ENCODE data around the gene AUTS2.

The AUTS2 gene

DNA sequence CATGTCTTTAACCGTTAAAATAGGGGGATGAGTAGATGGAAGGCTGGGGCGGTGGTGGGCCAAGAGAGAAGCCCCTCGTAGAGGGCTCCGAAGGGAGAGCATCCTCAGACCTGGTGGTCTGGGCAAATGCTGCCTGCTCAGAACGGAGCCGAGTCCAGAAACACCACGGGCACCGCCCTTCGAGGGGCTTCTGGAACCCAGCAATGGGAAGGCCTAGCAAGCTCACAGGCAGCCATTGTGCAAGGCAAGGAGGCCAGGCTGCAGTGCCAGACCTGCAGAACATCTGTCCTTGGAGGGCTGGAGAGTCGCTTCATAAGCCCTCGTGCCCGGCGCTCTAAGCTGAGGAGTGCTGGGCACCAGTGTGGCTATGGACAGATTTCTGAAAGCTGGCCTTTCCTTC is 889.6 kb downstream of the AUTS2 start:
- FAIRE-seq (no peak), DNase-seq (ENCODE audit: insufficient read length, low spot score) (no peak)

DNA sequence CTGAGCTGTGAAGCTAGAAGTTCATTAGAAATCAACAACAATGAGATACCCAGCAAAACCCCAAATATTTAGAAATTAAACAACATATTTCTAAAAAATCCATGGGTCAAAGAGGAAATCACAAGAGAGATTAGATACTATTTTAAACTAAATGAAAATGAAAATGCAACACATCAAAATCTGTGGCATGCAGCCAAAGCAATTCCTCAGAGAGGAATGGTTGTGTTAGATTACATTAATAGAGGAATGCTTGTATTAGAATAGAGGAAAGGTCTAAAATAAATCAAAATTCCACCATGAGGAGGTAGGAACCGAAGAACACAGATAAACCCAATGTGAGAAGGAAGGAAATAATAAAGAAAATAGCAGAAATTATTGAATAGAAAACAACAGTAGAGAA is 891.5 kb downstream of the AUTS2 start:
- DNase-seq (ENCODE audit: insufficient read length, low spot score) (no peak), FAIRE-seq (no peak)

DNA sequence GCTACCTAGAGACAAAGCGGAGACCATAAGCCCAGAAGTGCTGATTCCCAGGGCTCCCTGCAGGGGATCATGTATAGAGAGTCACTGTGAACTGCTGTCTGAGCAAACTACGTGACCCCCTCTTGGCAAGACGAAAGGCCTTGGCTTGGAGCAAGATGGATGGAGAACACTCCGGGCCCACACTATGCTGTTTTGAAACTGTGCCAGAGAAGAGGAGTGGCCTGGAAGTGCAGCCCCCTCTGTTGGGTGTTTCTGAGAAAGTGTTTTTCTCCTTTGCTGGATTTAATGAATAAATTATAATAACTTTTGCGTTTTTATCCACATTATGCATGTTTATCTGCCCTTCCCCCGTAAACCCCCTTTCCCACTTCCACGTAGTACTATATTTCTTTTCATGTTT is 894.4 kb downstream of the AUTS2 start:
- no peak for DNase-seq (ENCODE audit: insufficient read length, low spot score)
- FAIRE-seq, result no peak

DNA sequence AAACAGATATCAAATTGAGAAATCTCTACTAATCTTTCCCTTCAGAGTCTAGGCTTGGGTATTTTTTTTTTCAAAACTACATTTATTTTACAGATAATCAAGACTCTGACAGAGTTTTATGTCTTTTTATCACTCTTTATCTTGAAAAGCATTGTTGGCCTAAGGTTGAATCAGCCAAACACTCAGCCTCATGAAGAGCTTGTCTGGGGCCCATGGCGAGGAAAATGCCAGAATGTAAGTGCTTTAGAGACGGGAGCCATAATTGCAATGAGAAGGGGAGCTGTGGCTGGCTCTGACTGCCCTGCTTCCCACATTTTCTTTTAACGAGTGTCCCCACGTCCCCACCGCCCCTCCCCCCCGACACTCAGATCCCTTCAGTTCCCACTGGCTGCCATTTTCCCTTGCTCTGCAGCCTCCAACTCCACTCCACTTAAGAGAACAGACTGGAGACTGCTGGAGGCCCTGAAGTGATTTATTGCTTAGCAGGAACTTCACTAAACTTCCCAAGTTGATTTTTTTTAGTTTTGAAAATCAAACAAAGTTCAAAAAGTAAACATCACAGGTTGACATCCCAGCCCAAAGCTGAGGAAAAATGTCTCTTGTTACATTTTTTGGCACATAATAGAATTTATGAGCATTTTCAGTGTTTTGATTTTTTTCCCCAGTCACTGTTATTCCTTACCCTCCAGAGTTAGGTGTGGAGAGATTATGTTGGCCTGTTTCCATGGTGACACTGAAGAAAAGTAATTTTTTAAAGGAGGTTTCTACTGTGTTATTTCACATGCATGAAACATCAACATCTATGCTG is 896.2 kb downstream of the AUTS2 start:
- DNase-seq (ENCODE audit: insufficient read length, low spot score) (no peak), FAIRE-seq (no peak)

DNA sequence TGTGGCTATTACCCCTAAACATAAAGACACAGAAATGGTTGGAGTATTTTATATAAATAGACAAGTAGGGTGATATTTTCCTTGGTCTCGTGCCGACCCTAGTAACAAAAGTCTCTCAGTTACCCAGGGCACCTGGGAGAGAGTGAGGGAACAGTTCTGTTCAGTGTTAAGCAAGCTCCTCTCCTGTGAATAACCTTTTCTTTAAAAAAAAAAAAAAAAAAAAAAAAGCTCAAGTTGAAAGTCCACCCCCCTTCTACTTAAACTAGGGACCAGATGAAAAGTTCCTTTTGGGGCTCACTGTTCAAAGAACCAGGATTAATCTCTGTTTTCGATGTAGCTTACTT is 896.7 kb downstream of the AUTS2 start:
- no peak for DNase-seq (ENCODE audit: insufficient read length, low spot score)
- FAIRE-seq, result no peak

DNA sequence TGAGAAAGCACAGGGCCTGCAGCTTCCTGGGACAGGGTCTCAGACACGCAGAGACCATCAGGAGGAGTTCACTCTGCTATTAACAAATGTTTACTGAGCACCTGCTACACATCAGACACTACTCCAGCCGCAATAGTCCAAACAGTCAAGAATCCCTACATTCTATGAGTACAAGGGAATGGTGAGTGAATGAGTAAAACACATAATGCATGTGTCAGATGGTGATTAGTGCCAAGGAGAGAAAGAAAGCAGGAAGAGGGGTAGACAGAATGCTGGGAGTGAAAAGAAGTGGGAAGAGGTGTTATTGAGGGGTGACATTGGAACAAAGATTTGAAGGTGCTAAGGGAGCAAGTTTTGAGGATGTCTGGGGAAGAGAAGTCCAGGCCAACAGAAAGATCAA is 899.5 kb downstream of the AUTS2 start:
- FAIRE-seq (no peak), DNase-seq (ENCODE audit: insufficient read length, low spot score) (no peak)

DNA sequence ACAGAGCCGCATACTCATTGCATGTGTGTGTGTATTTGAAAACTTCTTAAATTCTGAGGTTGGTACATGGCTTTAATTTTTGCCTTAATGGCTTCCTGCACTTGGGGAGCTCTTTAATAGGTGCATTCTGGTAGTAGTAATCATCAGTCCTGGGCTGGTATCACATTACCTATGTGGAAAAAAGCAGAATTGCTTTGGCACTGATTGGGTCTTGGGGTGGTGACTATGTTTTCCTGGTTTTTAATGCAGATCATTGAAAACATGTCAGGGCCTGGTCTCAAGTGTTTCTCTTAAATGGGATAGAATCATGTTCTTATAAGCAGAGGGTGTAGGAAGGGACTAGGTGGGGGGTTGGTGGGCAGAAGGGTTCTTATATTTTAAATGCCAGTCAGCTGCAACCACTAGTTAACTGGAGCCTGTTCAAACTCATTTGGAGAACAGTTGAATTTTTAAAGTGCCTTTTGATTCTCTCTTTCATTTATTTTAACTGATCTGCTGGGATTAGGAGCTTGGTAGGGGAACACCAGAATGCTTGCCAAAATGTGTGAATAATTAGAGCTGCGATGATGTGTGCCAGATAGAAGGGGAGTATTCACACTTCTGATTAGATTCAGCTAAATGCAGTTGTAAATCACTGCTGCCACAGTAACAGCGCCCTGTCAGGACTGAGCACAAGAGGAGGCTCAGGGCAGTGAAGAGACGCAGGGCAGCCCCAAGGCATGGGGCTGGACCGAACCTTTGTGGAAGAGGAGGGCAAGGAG is 900.1 kb downstream of the AUTS2 start:
- FAIRE-seq (no peak), DNase-seq (ENCODE audit: insufficient read length, low spot score) (no peak)

DNA sequence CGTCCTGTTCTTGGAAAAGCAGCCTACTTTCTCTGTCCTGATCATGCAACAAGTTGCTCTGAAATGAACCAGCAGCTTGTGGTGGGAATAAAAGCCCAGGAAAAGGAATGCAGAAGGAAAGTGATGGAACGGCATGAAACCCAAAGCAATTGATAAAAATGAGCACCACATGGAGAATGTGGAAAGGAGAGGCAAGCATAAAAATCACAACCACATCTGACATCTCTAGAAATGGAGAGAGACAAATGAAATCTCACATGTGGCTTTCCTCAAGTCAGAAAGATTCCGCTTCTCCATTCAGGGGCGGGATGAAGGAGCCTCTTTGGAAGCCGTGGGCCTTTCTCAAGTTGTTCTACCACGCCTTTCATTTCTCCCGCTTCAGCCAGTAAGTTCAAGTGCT is 902.0 kb downstream of the AUTS2 start:
- FAIRE-seq (no peak), DNase-seq (ENCODE audit: insufficient read length, low spot score) (no peak)

DNA sequence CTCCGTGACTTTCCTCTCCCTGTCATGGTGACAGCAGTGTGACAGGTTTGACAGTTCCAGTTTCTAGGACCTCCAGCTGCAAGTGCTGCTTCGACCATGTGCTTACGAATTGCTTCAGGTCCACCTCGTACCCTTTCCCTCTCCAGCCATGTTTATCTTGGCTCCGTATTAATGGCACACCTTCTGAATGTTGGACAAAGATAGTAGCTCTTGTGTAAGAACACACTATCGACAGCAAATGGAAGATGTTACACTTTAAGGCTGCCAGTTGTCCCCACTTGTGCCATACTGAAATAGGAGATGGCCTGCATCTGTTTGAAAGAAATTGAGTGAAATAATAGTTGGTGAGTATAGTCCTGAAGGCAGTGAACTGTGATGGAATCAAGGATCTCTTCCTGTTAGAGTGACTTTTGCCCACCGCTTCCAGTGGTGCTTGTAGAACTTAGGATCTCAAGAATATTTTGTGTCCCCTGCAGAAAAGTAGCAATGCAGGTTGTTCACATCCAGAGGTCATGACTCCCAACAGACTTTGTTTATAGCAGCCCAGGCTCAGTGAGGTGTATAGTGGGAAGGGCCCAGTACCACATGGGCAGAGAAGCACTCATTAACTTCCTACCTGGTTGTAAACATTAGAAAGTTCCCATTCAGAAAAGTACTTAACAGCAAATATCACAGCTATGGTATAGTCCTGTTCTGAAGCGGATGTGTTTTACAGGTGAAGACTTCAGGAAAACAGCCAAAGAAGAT is 904.0 kb downstream of the AUTS2 start:
- DNase-seq (ENCODE audit: insufficient read length, low spot score) (no peak), FAIRE-seq (no peak)

DNA sequence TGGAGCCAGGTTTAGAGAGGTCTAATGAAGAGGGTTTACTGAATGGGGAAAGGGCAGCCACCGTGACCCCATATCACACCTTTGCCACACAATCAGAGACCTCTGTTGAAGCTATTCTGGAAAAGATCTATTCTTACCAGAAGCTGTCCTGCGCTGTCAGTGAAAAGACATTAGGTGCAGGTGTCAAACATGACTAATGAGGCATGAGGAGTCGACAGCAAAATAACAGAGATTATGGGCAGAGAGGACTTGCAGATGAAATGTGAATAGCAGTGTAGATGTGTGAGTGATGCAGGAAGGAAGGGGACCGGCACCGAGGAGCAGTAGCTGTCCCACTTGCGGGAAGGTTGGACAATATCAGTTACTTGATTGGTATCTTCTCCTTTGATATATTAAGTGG is 906.0 kb downstream of the AUTS2 start:
- DNase-seq (ENCODE audit: insufficient read length, low spot score), result no peak
- FAIRE-seq, result no peak

DNA sequence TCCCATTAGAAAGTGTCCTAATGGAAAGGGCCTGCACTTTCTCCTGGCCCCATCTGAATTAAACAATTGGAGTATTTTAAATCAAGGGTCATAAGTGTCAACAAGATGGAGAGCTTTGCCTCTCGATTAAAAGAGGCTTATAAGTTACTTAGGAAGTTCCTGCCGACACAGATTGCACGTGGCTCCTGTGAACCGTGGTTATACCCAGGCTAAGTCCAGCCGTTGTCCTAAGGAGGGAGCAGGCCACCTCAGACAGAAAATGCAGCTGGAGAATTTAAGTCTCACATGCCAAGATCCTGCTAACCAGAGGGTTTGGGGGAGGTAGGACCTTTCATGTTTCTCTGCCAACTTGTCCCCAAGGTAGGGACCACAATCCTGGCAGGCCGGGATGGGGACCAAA is 907.2 kb downstream of the AUTS2 start:
- DNase-seq (ENCODE audit: insufficient read length, low spot score) (no peak), FAIRE-seq (no peak)

DNA sequence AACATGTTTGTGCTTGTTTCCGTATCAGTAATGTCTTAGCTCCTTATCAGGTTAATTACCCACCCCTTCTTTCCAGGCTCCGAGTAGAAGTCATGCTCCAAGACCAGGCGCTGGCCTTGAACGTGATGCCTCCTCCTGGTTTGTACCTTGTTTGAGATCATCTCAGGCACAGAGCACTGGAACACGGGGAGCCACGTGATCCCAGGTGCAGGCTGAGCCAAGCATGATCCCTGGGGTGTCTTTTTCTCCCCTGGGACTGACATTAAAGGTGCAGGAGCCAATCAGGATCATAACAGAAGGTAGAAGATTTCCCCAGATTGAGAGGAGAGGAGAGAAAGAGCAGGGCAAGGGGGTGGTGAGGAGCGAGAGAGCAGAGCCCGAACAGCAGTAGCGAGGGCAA is 907.6 kb downstream of the AUTS2 start:
- FAIRE-seq (no peak), DNase-seq (ENCODE audit: insufficient read length, low spot score) (no peak)

DNA sequence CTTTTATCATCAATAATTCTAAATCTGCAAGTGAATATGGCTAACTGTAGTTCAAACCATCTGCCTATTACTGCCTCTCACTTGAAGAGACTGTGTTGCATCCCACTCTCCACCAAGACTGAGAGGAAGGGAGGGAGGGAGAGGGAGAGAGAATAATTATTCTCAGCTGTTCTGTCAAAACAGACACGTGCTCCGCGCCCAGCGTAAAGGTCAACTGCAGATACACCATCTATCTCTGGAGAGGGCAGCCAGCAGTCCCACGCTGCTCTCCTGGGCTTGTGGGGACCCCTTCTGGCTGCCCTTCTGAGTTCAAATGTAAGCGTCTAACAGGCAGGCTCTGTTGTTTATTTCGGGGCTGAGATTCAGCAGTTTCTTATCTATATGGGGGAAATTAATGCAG is 908.2 kb downstream of the AUTS2 start:
- DNase-seq (ENCODE audit: insufficient read length, low spot score), result no peak
- FAIRE-seq, result no peak

DNA sequence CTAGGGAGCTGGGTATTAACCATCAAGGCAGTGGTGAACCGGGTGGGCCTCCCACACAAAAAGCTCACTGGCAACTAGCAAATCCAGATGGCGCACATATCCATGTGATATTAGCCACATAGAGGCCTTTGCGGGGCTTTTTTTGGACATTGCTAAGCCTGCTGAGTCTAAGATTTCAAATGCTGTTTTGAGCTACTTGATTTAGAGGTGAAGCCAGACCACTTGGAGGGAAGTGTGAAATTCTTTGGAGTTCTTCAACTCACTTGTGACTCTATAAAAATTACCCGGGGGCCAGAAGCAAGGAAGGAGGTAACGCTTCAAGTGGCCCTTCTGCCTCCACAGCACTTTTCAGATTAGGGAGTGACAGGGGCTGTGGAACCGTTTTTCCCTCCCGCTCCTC is 913.9 kb downstream of the AUTS2 start:
- DNase-seq (ENCODE audit: insufficient read length, low spot score) (no peak), FAIRE-seq (no peak)

DNA sequence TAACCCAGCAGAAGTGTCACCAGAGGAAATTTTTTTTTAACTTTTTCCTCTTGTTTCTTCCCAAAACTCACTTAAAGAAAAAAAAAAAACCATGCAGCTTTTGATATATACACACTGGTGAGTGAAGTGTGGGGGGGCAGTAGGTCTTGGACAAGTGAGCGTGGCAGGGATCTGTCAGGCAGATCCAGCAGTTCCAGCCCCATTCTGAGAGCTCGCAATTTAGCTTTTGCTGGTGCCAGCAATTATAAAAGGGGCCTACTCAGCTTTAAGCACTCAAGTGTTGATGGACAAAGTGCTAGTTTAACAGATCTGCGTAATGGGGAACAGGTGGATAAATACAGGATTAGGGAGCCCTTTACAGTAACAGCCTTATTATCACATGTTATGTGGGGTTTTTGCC is 914.5 kb downstream of the AUTS2 start:
- FAIRE-seq (no peak), DNase-seq (ENCODE audit: insufficient read length, low spot score) (no peak)

DNA sequence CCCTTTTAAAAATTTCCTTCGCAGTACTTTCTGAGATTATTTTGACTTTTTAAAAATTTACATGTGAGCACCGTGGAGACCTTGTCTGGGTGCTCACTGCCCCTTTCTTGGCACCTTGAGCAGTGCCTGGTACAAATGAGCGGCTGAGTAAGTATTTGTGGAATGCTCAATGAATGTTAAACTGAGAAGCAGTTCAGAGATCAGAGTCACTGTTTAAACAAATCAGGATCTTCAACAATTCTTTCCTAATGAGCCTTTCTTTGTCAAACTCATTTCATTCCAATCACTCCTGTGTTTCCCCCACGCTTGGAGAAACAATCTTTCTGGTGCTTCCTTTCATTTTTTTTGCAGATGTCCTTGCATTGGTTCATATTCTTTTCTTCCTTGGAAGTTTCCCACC is 922.3 kb downstream of the AUTS2 start:
- FAIRE-seq, result no peak

DNA sequence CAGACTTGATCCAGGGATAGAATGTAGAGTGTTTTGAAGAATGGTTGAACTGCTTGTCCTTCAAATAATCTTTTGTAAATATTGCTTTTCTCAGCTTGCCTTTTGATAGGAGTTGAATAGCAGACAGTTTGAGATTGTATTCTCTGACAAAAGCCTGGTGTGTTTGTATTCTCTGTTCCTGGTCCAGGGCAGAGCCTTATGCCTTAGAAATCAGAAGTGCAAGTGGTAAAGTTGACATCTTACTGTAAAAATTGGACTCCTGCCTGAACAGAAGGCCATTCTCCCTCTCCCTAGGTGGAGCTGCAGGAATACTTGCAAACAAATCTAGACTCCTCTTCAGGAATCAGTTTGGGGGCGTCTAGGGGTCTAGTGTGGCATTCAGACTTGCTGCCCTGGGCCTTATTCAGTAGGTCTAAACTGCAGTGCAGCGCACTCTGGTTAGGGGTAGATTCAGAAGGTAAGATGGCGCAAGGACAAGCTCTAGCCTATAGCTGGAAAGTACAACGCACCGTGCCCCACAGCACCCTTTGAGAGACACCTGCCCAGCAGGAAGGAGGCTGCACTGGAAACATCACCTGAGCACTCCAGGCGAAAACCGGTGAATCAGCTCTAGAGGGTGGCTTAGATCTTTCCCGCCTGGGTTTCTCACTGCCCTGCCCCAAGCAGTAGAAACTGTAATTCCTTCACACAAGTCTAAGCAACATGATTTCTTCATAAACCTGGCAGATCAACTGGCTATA is 925.1 kb downstream of the AUTS2 start:
- FAIRE-seq, result no peak
- no peak for DNase-seq (ENCODE audit: insufficient read length, low spot score)

More for the DNA sequence above, 922.3 kb downstream of the AUTS2 start:
- DNase-seq (ENCODE audit: insufficient read length, low spot score), result no peak

DNA sequence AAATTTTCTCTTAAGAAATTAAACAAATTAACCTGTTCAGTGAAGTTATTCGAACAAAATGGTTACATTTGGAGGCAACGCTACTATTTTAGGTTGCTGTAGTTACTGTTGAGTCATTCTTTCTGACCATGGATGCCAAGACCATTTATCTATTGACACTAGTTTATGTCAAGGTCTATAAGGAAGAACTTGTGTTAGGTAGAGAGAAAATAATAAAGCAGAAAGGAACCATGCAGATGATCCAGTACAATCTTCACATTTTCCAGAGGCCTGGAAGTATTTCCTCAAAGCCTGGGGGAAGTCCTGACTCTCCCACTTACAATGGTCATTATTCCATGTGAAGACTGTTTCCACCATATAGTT is 925.7 kb downstream of the AUTS2 start:
- no peak for FAIRE-seq
- DNase-seq (ENCODE audit: insufficient read length, low spot score), result no peak

DNA sequence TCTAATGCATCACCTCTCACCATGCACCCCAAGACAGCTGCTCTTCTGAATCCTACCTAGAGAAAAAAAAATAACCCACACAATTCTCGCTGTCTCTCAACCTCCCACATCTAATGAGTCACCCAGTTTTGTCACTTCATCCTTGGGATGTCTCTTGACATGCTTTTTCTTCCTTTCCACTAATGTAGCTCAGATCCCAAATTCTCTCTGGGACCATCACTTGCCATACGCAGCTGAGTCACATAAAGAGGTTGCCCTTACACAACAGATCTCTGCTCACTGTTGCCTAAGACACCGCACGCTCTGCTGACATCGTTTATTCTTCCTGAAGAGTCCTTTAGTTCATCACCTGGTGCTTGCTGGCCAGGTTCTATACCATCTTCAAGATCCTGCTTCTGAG is 927.7 kb downstream of the AUTS2 start:
- DNase-seq (ENCODE audit: insufficient read length, low spot score) (no peak), FAIRE-seq (no peak)

DNA sequence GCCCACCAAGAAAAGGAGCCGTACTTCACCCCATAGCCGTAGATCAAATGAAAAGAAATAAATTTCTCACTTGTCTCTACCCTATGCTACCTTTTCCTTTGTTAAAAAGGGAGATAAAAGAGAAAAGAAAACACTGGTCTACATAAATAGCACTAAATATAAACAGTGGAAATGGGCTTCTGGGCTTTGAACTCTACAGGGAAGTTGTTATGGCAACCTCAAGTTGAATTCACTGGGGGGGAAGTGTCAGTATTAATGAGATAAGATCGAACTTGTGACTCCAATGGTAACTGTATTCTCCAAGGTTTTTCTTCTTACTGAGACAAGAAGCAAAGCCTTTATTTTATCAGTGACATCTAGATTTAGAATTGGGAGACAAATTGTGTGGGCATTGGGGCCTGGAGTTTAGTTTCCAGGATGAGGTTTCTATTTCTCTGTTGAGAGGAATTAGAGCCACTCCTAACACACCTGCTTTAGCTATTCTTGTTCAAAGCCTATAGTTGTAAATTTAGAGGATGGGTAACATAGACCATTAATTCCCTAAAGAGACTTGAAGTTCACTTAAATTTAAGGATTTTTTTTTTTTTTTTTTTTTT is 929.3 kb downstream of the AUTS2 start:
- DNase-seq (ENCODE audit: insufficient read length, low spot score), result no peak
- FAIRE-seq, result no peak

DNA sequence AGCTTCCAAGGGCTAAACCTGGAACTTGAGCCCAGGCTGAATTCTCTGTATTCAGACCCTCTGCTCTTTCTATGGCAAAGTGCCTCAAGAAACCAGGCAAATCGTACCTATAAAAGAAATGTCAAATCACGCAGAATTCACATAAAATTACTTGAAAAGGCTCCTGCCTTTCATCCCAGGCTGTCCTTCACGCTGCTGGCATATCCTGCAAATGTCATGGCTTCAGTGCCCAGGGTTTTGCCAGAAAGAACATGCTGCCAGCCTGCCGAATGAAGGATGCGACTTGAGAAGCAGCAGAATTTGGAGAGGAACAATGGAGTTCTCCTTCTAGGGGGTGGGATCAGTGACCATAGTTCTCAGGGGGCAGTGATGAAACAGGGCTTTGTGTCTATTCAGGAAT is 931.2 kb downstream of the AUTS2 start:
- no peak for DNase-seq (ENCODE audit: insufficient read length, low spot score)
- FAIRE-seq, result no peak

Measured in GM19239 (cell line).